Anterior cingulate cortex (tissue), 58 donors: ENCODE data around the gene ZNF273.
A peak's percentile ranks its signal among the peaks of the same experiment; 100 is the strongest.
"Not testable (repeated sequence)": the region's sequence is repeated elsewhere in the genome, so short reads cannot be mapped to it uniquely, and the experiment has no call there.

Experiments
- DNase-seq, 58 donors: peaks; one replicate each; lab custom pipeline; 2025; lab: John Stamatoyannopoulos, UW

Gene ZNF273

GRCh38 chr7:64888561-64888900 lies 14.5 kb upstream of the ZNF273 start:
- no peak for DNase-seq

GRCh38 chr7:64888901-64889685 lies 14.0 kb upstream of the ZNF273 start:
- DNase-seq = peak in 7 of 58 donors; percentile 10 to 64 (median 17)

- no peak for DNase-seq
Observed at GRCh38 chr7:64889686-64890162, 13.3 kb upstream of the ZNF273 start.

GRCh38 chr7:64890273-64890672 lies 12.8 kb upstream of the ZNF273 start:
- peak in 1 of 58 donors; percentile 10 for DNase-seq

GRCh38 chr7:64890761-64891362 lies 12.2 kb upstream of the ZNF273 start:
- DNase-seq = peak in 23 of 58 donors; percentile 8 to 65 (median 36)

GRCh38 chr7:64891363-64892081 lies 11.6 kb upstream of the ZNF273 start:
- peak in 15 of 58 donors; percentile 9 to 55 (median 31) for DNase-seq

GRCh38 chr7:64892116-64892515 lies 11.0 kb upstream of the ZNF273 start:
- no peak for DNase-seq

- DNase-seq = no peak
Observed at GRCh38 chr7:64892666-64893309, 10.3 kb upstream of the ZNF273 start.

GRCh38 chr7:64893401-64893800 lies 9.7 kb upstream of the ZNF273 start:
- no peak for DNase-seq

GRCh38 chr7:64902461-64902805 lies 640 bp upstream of the ZNF273 start:
- DNase-seq = not testable (repeated sequence)

- DNase-seq = no peak
Observed at GRCh38 chr7:64904008-64904407, 935 bp downstream of the ZNF273 start.

- no peak for DNase-seq
Observed at GRCh38 chr7:64905133-64905532, 2.1 kb downstream of the ZNF273 start.

- no peak for DNase-seq
Observed at GRCh38 chr7:64905547-64905946, 2.5 kb downstream of the ZNF273 start.

- no peak for DNase-seq
Observed at GRCh38 chr7:64907641-64908326, 4.7 kb downstream of the ZNF273 start.

- DNase-seq = no peak
Observed at GRCh38 chr7:64908358-64908757, 5.3 kb downstream of the ZNF273 start.

- no peak for DNase-seq
Observed at GRCh38 chr7:64914557-64914956, 11.5 kb downstream of the ZNF273 start.

- not testable (repeated sequence) for DNase-seq
Observed at GRCh38 chr7:64915301-64915700, 12.2 kb downstream of the ZNF273 start.

- DNase-seq = not testable (repeated sequence)
Observed at GRCh38 chr7:64928252-64929187, 25.4 kb downstream of the ZNF273 start.

GRCh38 chr7:64934478-64934877 lies 31.4 kb downstream of the ZNF273 start:
- no peak for DNase-seq
